Body of pancreas (tissue), 4 donors: Measurements from ENCODE around the gene ZNF581. TPM values are rescaled to one million over a fixed set of nuclear protein-coding genes. Genes with fewer than 3 reads are reported as not detected.

ENCODE experiments used
- ATAC-seq: fragments of 150-250 bp; one replicate; pipeline ENCODE4 v1.9.1; 2016
- DNase-seq, 4 donors: peaks; one replicate each; pipeline ENCODE4 v3.0.0-alpha.2; 2019
- H3K27ac ChIP-seq, 4 donors: fragments of 200-600 bp; sonication (generic); 1 replicate in 3 of 4; 2 replicates in 1 of 4; pipeline versions ENCODE4 v1.5.1 to v1.6.1; 2016 to 2019; ENCODE audit warnings: mild to moderate bottlenecking in 1 of 4, mixed read lengths in 1 of 4, moderate library complexity in 1 of 4
- H3K27me3 ChIP-seq, 2 donors: fragments of 200-600 bp; sonication (generic); one replicate each; pipeline ENCODE4 v1.6.0; 2016; ENCODE audit warnings: mild to moderate bottlenecking in 1 of 2
- H3K36me3 ChIP-seq, 2 donors: fragments of 200-600 bp; sonication (generic); replicated peaks in 1 of 2; 2 replicates each; pipeline ENCODE4 v1.5.1; 2016; ENCODE audit warnings: low read depth in 2 of 2; ENCODE audit not compliant: insufficient read depth in 1 of 2
- H3K4me1 ChIP-seq: fragments of 200-600 bp; sonication (generic); one replicate; pipeline ENCODE4 v1.6.0; 2016
- H3K4me3 ChIP-seq, 2 donors: fragments of 200-600 bp; sonication (generic); 1 replicate in 1 of 2; 2 replicates in 1 of 2; pipeline ENCODE4 v1.5.1; 2016 to 2019
- H3K9me3 ChIP-seq, 3 donors: fragments of 200-600 bp; sonication (generic); 1 replicate in 2 of 3; 2 replicates in 1 of 3; pipeline ENCODE4 v1.5.1; 2016
- CTCF ChIP-seq, 7 experiments: fragments of 450-650 bp in 4 of 7; fragments of 200-600 bp in 3 of 7; sonication (generic) in 3 of 7; IDR thresholded peaks; one replicate each; pipeline ENCODE4 v1.5.1; 2016 to 2019; ENCODE audit warnings: antibody characterized with exemption in 7 of 7
- POLR2A ChIP-seq, 3 donors: fragments of 450-650 bp; IDR thresholded peaks; one replicate each; pipeline ENCODE4 v1.6.1; 2016; ENCODE audit warnings: antibody characterized with exemption in 3 of 3, mild to moderate bottlenecking in 2 of 3
- WGBS, 2 donors: methylation state at CpG; one replicate each; pipeline ENCODE4 v1.1.5; 2017; 5-methylcytosine and 5-hydroxymethylcytosine counted together
- intact Hi-C: fragments of 100-400 bp; cut with DNase I; formaldehyde crosslinking; loops from one replicate; pipeline ENCODE4 v1.15.1; 2023
- total RNA-seq, 2 donors: library from RNA; depleted of rRNA; stranded (reverse); fragments of >200 nt; gene quantifications; one replicate each; pipeline ENCODE4 v1.1.0, GENCODE V29; 2016

ZNF581 gene
- total RNA-seq, 2 donors from 2014 or later: 16.8 to 20.2 TPM

- Histone ChIP-seq H3K27me3 (no peaks in the 10 kb centered on the region), H3K27ac (no peak overlapping the region), H3K4me3 (no peak overlapping the region), H3K9me3 (no peaks in the 10 kb centered on the region), H3K36me3 (peaks cover 0 to 1% of the 10 kb centered on the region in 2 donors), H3K4me1 (peaks cover 13% of the 10 kb centered on the region)
- no peak for DNase-seq
- no peak for ATAC-seq
- TF ChIP-seq CTCF (IDR thresholded peaks at IDR 0.05): no peak
- TF ChIP-seq POLR2A (IDR thresholded peaks at IDR 0.05): no peak
- 93 to 95% methylated on average over 7 of the region's 7 CpGs for whole genome bisulfite sequencing, 2 donors
- intact Hi-C loops: no loop called here
Observed at GRCh38 chr19:55623130-55623529, 20.3 kb upstream of the ZNF581 start.

- no peak overlapping the region for H3K4me3 ChIP-seq
- WGBS, 2 donors: 43 to 47% methylated on average over 7 of the region's 7 CpGs
- intact Hi-C loops: no loop called here
- no peak for ATAC-seq
- no peak for DNase-seq
- H3K27me3 ChIP-seq: no peaks in the 10 kb centered on the region
- peak overlapping the region; percentile 94 to 98 (median 96) for H3K27ac ChIP-seq
- no peaks in the 10 kb centered on the region for H3K9me3 ChIP-seq
- TF ChIP-seq POLR2A (IDR thresholded peaks at IDR 0.05) (no peak), CTCF (IDR thresholded peaks at IDR 0.05) (no peak)
- H3K4me1 ChIP-seq: peaks cover 13% of the 10 kb centered on the region
- peaks cover 0 to 1% of the 10 kb centered on the region in 2 donors for H3K36me3 ChIP-seq
Observed at GRCh38 chr19:55623561-55623960, 19.9 kb upstream of the ZNF581 start.

- peak within 1 kb of the TSS; percentile 94 to 98 (median 96) for H3K27ac ChIP-seq
- ATAC-seq: peak; percentile 93
- no peaks in the 10 kb centered on the region for H3K9me3 ChIP-seq
- intact Hi-C loops: no loop called here
- peaks cover 0 to 1% of the 10 kb centered on the region in 2 donors for H3K36me3 ChIP-seq
- H3K27me3 ChIP-seq: no peaks in the 10 kb centered on the region
- peak; percentile 93 to 96 (median 94) for DNase-seq
- H3K4me1 ChIP-seq: peaks cover 13% of the 10 kb centered on the region
- TF ChIP-seq POLR2A (IDR thresholded peaks at IDR 0.05): peak in 2 of 3 donors; percentile 62 to 68
- TF ChIP-seq CTCF (IDR thresholded peaks at IDR 0.05): no peak
- 0 to 1% methylated on average over 30 to 48 of the region's 56 CpGs for WGBS, 2 donors
- H3K4me3 ChIP-seq: peak within 1 kb of the TSS in 1 of 2 donors; percentile 19
Observed at GRCh38 chr19:55624109-55625003, 19.1 kb upstream of the ZNF581 start, which contains the start of gene ZNF784. ZNF784 (minus strand) TSS chr19:55624566; CDS start chr19:55624561, 5 bp downstream.

- TF ChIP-seq POLR2A (IDR thresholded peaks at IDR 0.05): no peak
- TF ChIP-seq CTCF (IDR thresholded peaks at IDR 0.05): no peak
- Histone ChIP-seq H3K4me1 (peaks cover 13% of the 10 kb centered on the region), H3K27me3 (no peaks in the 10 kb centered on the region), H3K9me3 (no peaks in the 10 kb centered on the region), H3K27ac (peak overlapping the region in 3 of 4 donors; percentile 94 to 98 (median 95)), H3K4me3 (no peak overlapping the region), H3K36me3 (peaks cover 0 to 1% of the 10 kb centered on the region in 2 donors)
- ATAC-seq (no peak), DNase-seq (no peak)
- WGBS, 2 donors: 32 to 34% methylated on average over 11 of the region's 11 CpGs
- intact Hi-C loops: no loop called here
Observed at GRCh38 chr19:55625004-55625326, 18.5 kb upstream of the ZNF581 start.
